Gastrocnemius medialis (tissue), 4 donors: Measurements from ENCODE around the gene TOMM22. TPM values are rescaled to one million over a fixed set of nuclear protein-coding genes. Genes with fewer than 3 reads are reported as not detected.
A peak's percentile ranks its signal among the peaks of the same experiment; 100 is the strongest.

Experiments
- ATAC-seq, 2 donors: fragments of 150-250 bp; one replicate each; pipeline ENCODE4 v1.9.1; 2016
- DNase-seq, 2 donors: peaks; one replicate each; pipeline ENCODE4 v3.0.0-alpha.2; 2019
- H3K27ac ChIP-seq, 4 donors: fragments of 200-600 bp; sonication (generic); 1 replicate in 1 of 4; 2 replicates in 3 of 4; pipeline ENCODE4 v1.5.1; 2016 to 2018; ENCODE audit warnings: mild to moderate bottlenecking in 2 of 4, moderate library complexity in 1 of 4
- H3K27me3 ChIP-seq, 3 donors: fragments of 200-600 bp; sonication (generic) in 2 of 3; 1 replicate in 1 of 3; 2 replicates in 2 of 3; pipeline versions ENCODE4 v1.5.1 to v1.6.0; 2016 to 2019; ENCODE audit warnings: mild to moderate bottlenecking in 1 of 3, moderate library complexity in 1 of 3
- H3K36me3 ChIP-seq, 2 donors: fragments of 200-600 bp; sonication (generic) in 1 of 2; one replicate each; pipeline ENCODE4 v1.5.1; 2017 to 2018
- H3K4me1 ChIP-seq, 2 donors: fragments of 200-600 bp; sonication (generic) in 1 of 2; one replicate each; pipeline ENCODE4 v1.5.1; 2016 to 2017; ENCODE audit warnings: mild to moderate bottlenecking in 2 of 2
- H3K4me3 ChIP-seq, 4 donors: fragments of 200-600 bp; sonication (generic) in 3 of 4; 1 replicate in 1 of 4; 2 replicates in 3 of 4; pipeline ENCODE4 v1.5.1; 2016 to 2019; ENCODE audit warnings: mild to moderate bottlenecking in 2 of 4
- H3K9me3 ChIP-seq, 3 donors: fragments of 200-600 bp; sonication (generic) in 2 of 3; 1 replicate in 1 of 3; 2 replicates in 2 of 3; pipeline ENCODE4 v1.5.1; 2016 to 2019
- POLR2A ChIP-seq, 2 donors: fragments of 450-650 bp; IDR thresholded peaks; one replicate each; pipeline ENCODE4 v1.6.1; 2017; ENCODE audit warnings: antibody characterized with exemption in 2 of 2, mild to moderate bottlenecking in 2 of 2, moderate library complexity in 2 of 2
- in situ Hi-C, 4 donors: fragments of 200-750 bp; cut with MboI; loops; one replicate each; pipeline versions ENCODE4 v1.15.0 to v1.8.0; 2017; ENCODE audit warnings: low sequenced_read_pairs in 4 of 4
- intact Hi-C: fragments of 100-400 bp; cut with DNase I; formaldehyde crosslinking; loops from one replicate; pipeline ENCODE4 v1.15.1; 2023; ENCODE audit warnings: low total_unique reads
- total RNA-seq, 4 donors: library from RNA; depleted of rRNA; stranded (reverse); fragments of >200 nt; gene quantifications; one replicate each; pipeline versions ENCODE4 v1.1.0 to v1.2.3, GENCODE V29; 2016
- TF ChIP-seq, protein P1 (sequence below), 5 experiments: fragments of 450-650 bp in 3 of 5; fragments of 200-600 bp in 2 of 5; sonication (generic) in 2 of 5; IDR thresholded peaks in 4 of 5; conservative IDR thresholded peaks in 1 of 5; 1 replicate in 4 of 5; 2 replicates in 1 of 5; pipeline ENCODE4 v1.5.1; 2016 to 2019; ENCODE audit warnings: antibody characterized with exemption in 5 of 5, mild to moderate bottlenecking in 3 of 5, moderate library complexity in 3 of 5

Gene TOMM22
- total RNA-seq, 4 donors from 2014 or later: 37.1 to 47.1 (median 46.3) TPM

DNA sequence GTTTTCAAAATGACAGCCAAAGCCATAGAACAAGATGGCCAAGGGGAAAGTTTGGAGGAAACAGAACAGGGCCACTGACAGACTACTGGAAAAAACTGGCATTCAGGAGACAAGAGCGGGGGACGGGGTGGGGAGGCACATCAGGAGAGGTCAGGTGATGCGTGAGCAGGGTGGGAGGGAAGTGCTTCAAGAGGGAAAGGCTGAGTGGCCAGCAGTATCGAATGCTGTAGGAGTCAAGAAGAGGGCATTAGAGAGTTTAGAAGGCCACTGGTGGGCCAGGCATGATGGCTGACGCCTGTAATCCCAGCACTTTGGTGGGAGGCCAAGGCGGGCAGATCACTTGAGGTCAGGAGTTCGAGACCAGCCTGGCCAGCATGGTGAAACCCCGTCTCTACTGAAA, 32.2 kb downstream of the TOMM22 start:
- ATAC-seq (no peak), DNase-seq (no peak)
- in situ Hi-C loops: no loop called here

DNA sequence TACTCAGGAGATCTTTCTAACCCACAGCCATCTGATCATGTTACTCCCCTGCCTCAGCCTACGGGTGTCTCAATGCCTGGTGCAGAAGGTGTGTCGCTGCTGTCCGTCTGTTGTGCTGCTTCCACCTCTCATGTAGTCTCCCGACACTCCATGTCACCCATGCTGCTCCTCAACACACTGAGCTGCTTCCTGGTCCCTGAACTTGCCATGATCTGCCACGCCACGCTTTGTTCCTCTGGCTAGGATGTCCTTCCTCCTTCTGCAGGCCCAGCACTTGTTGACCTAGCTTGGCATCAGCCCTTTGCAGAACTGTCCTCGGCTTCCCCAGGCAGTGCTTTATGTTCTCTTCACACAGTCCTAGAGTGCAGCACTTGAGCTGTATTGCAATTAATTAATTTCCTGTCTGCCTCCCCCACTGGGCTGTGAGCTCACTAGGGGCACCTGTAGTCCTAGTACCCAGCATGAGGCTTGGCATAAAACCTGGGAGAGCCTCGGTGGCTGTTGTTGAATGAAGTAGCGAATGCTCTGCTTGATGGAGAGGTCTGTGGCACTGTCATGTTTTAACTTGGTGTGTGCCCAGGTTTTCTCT, 33.5 kb downstream of the TOMM22 start:
- Histone ChIP-seq H3K27ac (peak overlapping the region in 3 of 4 donors; percentile 14 to 43 (median 29)), H3K9me3 (no peaks in the 10 kb centered on the region), H3K36me3 (peaks cover 0 to 30% of the 10 kb centered on the region in 2 donors), H3K4me3 (no peak overlapping the region), H3K27me3 (no peaks in the 10 kb centered on the region), H3K4me1 (peaks cover 30 to 38% of the 10 kb centered on the region in 2 donors)
- ATAC-seq (peak in 1 of 2 donors; percentile 14), DNase-seq (no peak)
- TF ChIP-seq, protein P1, sequence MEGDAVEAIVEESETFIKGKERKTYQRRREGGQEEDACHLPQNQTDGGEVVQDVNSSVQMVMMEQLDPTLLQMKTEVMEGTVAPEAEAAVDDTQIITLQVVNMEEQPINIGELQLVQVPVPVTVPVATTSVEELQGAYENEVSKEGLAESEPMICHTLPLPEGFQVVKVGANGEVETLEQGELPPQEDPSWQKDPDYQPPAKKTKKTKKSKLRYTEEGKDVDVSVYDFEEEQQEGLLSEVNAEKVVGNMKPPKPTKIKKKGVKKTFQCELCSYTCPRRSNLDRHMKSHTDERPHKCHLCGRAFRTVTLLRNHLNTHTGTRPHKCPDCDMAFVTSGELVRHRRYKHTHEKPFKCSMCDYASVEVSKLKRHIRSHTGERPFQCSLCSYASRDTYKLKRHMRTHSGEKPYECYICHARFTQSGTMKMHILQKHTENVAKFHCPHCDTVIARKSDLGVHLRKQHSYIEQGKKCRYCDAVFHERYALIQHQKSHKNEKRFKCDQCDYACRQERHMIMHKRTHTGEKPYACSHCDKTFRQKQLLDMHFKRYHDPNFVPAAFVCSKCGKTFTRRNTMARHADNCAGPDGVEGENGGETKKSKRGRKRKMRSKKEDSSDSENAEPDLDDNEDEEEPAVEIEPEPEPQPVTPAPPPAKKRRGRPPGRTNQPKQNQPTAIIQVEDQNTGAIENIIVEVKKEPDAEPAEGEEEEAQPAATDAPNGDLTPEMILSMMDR (IDR thresholded peaks at IDR 0.05 in 4 of 5, conservative IDR thresholded peaks at IDR 0.05 in 1 of 5): no peak
- TF ChIP-seq POLR2A (IDR thresholded peaks at IDR 0.05): no peak
- in situ Hi-C loops: no loop called here
- intact Hi-C loops: no loop called here

More for the DNA sequence above, 32.2 kb downstream of the TOMM22 start:
- Histone ChIP-seq H3K27me3 (no peaks in the 10 kb centered on the region), H3K36me3 (peaks cover 0 to 30% of the 10 kb centered on the region in 2 donors), H3K4me1 (peaks cover 35 to 38% of the 10 kb centered on the region in 2 donors), H3K27ac (no peak overlapping the region), H3K9me3 (no peaks in the 10 kb centered on the region), H3K4me3 (no peak overlapping the region)
- TF ChIP-seq, protein P1 (IDR thresholded peaks at IDR 0.05 in 4 of 5, conservative IDR thresholded peaks at IDR 0.05 in 1 of 5): no peak
- no peak for TF ChIP-seq POLR2A (IDR thresholded peaks at IDR 0.05)
- intact Hi-C loops: no loop called here

GRCh38 chr22:38715852-38716251, 34.1 kb downstream of the TOMM22 start:
- no peaks in the 10 kb centered on the region for H3K27me3 ChIP-seq
- in situ Hi-C loops (no loop called here), intact Hi-C loops (no loop called here)
- no peak for TF ChIP-seq POLR2A (IDR thresholded peaks at IDR 0.05)
- TF ChIP-seq, protein P1 (IDR thresholded peaks at IDR 0.05 in 4 of 5, conservative IDR thresholded peaks at IDR 0.05 in 1 of 5): no peak
- H3K27ac ChIP-seq: no peak overlapping the region
- H3K4me3 ChIP-seq: no peak overlapping the region
- peaks cover 0 to 26% of the 10 kb centered on the region in 2 donors for H3K36me3 ChIP-seq
- H3K4me1 ChIP-seq: peaks cover 30 to 38% of the 10 kb centered on the region in 2 donors
- no peak for ATAC-seq
- H3K9me3 ChIP-seq: no peaks in the 10 kb centered on the region
- no peak for DNase-seq

DNA sequence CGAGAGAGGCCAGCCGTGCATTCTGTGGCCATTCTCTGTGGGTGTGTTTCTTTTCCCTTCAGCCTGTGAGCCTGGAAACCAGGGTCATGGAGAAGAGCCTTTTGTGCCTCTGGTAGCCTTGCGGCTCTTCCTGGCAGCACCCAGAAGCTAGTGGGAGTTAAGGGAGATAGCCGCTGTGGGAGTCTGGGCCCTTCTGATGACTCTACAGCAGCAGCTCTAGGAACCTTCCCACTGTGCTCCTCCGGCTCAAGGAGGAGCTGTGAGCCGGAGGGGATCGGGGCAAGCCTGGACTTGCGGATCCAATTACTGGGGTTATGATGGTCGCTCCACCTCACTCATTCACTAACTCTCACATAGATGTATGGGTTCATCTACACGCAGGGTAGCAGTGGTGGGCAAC, 34.5 kb downstream of the TOMM22 start:
- Histone ChIP-seq H3K4me3 (no peak overlapping the region), H3K4me1 (peaks cover 30 to 38% of the 10 kb centered on the region in 2 donors), H3K9me3 (no peaks in the 10 kb centered on the region), H3K27ac (no peak overlapping the region), H3K27me3 (no peaks in the 10 kb centered on the region), H3K36me3 (peaks cover 0 to 26% of the 10 kb centered on the region in 2 donors)
- intact Hi-C loops: no loop called here
- in situ Hi-C loops: no loop called here
- TF ChIP-seq POLR2A (IDR thresholded peaks at IDR 0.05): no peak
- TF ChIP-seq, protein P1 (IDR thresholded peaks at IDR 0.05 in 4 of 5, conservative IDR thresholded peaks at IDR 0.05 in 1 of 5): no peak
- DNase-seq (no peak), ATAC-seq (no peak)

DNA sequence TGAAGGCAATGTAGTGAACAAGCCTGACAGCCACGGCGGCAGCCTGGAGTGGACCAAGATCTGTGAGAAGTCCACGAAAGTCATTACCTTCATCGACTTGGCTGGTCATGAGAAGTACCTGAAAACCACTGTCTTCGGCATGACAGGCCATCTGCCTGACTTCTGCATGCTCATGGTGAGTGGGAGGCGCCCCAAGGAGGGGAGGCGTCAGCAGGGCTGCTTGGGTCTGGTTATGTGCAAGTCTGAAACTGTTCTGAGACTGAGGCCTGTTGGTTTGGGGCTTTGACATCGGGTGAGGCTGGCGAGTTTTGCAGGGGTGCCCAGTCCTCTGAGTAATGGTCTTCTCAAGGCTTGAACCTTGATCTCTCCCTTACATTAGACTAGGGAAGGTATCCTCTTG, 35.1 kb downstream of the TOMM22 start:
- H3K9me3 ChIP-seq: no peaks in the 10 kb centered on the region
- no peak overlapping the region for H3K4me3 ChIP-seq
- DNase-seq: no peak
- intact Hi-C loops (no loop called here), in situ Hi-C loops (no loop called here)
- no peaks in the 10 kb centered on the region for H3K27me3 ChIP-seq
- H3K27ac ChIP-seq: no peak overlapping the region
- peaks cover 30 to 33% of the 10 kb centered on the region in 2 donors for H3K4me1 ChIP-seq
- no peak for ATAC-seq
- peaks cover 0 to 31% of the 10 kb centered on the region in 2 donors for H3K36me3 ChIP-seq
- TF ChIP-seq, protein P1 (IDR thresholded peaks at IDR 0.05 in 4 of 5, conservative IDR thresholded peaks at IDR 0.05 in 1 of 5): no peak
- TF ChIP-seq POLR2A (IDR thresholded peaks at IDR 0.05): no peak
